Stimulated activated CD4-positive, alpha-beta T cell treated with anti-CD3 and anti-CD28 coated beads, Interleukin-1b, Interleukin-23, amount 100 ng/mL, for 48 hours (primary cell): Measurements from ENCODE around the gene RNF223.
"Not testable (repeated sequence)": the region's sequence is repeated elsewhere in the genome, so short reads cannot be mapped to it uniquely, and the experiment has no call there.

Source experiments
- DNase-seq: peaks from one replicate; pipeline ENCODE4 v3.0.0-alpha.2; 2020

RNF223 gene

DNA sequence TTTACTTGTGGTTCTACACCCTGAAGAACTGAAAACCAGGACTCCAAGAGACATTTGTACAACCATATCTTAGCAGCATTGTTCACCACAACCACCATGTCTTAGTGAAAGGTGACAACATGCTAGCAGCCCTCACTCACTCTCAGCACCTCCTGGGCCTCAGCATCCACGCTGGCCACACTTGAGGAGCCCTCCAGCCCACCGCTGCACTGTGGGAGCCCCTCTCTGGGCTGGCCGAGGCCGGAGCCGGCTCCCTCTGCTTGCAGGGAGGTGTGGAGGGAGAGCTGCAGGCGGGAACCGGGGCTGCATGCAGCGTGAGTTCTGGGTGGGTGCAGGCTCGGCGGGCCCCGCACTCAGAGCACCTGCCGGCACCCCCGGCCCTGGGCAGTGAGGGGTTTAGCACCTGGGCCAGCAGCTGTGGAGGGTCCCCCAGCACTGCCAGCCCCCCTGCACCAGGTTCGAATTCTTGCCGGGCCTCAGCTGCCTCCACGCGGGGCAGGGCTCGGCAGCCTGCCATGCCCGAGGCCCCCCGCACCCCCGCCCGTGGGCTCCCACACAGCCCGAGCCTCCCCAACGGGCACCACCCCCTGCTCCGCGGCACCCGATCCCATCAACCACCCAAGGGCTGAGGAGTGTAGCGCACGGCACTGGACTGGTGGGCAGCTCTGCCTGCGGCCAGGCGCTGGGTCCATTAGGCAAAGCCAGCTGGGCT, 32.6 kb upstream of the RNF223 start:
- DNase-seq: no peak

DNA sequence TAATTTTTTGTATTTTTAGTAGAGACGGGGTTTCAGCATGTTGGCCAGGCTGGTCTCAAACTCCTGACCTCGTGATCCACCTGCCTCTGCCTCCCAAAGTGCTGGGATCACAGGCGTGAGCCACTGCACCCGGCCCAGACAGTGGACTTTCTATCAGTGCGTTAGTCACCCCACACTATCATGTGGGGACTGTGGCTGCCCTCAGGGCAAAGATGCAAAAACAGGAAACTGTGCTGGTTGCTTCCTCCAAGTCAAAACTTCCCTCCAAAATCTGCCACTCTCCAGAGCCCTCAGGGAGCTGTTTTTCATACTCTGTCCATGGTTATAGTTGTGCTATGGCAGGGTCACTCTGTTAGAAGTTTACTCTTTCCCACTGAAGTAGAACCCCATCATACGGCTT, 30.0 kb upstream of the RNF223 start:
- not testable (repeated sequence) for DNase-seq

DNA sequence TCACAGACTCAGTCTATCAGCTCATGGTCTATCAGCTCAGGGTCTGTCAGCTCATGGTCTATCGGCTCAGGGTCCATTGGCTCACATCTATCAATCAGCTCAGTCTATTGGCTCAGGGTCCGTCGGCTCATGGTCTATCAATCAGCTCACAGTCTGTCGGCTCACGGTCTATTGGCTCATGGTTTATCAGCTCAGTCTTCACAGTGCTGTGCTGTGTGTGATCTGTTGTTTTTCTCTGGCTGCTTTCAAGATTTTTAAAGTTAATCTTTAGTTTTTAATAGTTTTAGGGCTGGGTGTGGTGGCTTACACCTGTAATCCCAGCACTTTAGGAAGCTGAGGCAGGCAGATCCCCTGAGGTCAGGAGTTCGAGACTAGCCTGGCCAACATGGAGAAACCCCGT, 27.4 kb upstream of the RNF223 start:
- DNase-seq: no peak

DNA sequence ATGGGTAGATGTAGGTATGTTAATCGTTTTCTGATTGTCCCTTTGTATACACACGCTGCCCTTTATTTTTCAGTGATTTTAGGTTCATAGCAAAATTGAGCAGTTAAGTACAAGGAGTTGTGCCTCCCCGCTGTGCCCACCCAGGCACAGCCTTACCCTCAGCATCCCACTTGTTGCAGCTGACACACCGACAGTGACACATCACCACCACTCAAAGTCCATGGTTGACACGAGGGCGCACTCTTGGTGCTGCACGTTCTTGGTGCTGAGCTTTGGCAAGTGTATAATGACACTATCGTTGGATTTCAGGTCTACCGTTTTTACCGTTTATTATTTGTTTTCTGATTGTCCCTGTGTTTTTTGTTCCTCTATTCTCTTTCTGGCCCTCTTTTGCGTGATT, 26.2 kb upstream of the RNF223 start:
- DNase-seq: no peak

DNA sequence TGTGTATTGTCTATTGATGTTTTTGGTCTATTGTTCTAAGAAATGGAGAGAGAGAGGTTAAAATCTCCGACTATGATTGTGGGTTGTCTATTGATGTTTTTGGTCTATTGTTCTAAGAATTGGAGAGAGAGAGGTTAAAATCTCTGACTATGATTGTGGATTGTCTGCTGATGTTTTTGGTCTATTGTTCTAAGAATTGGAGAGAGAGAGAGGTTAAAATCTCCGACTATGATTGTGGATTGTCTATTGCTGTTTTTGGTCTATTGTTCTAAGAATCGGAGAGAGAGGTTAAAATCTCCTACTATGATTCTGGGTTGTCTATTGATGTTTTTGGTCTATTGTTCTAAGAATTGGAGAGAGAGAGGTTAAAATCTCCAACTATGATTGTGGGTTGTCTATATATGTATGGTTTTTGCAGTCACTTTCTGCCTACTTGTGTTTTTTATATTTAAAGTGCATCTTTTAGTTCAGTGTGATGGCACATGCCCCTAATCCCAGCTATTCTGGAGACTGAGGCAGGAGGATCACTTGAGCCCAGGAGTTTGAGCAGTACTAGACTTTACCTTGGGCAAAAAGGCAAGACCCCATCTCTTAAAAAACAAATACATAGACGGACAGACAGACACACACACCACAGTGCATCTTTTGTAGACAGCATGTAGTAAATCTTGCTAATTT, 25.5 kb upstream of the RNF223 start:
- DNase-seq: no peak

DNA sequence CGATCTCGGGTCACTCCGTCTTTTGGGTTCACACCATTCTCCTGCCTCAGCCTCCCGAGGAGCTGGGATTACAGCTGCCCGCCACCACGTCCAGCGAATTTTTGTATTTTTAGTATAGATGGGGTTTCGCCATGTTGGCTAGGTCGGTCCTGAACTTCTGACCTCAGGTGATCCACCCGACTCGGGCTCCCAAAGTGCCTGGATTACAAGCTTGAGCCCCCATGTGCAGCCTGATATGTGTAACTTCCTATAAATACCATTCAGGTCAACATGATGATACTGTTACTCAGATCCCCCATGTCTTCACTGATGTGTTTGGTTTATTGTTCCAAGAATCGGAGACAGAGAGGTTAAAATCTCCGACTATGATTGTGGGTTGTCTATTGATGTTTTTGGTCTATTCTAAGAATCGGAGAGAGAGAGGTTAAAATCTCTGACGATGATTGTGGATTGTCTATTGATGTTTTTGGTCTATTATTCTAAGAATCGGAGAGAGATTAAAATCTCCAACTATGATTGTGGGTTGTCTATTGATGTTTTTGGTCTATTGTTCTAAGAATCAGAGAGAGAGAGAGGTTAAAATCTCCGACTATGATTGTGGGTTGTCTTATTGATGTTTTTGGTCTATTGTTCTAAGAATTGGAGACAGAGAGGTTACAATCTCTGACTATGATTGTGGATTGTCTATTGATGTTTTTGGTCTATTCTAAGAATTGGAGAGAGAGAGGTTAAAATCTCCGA, 24.7 kb upstream of the RNF223 start:
- DNase-seq: no peak

DNA sequence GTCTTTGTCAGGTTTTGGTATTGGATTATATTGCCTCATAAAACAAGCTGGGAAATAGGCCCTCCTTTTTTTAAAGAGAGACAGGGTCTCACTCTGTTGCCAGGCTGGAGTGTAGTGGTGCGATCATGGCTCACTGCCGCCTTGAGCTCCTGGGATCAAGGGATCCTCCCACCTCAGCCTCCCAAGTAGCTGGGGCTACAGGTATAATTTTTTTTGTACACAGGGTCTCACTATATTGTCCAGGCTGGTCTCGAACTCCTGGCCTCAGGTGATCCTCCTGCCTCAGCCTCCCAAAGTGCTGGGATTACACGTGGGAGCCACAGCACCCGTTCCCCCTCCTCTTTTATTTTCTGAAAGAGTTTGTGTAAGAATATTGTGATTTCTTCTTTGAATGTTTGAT, 22.0 kb upstream of the RNF223 start:
- not testable (repeated sequence) for DNase-seq

DNA sequence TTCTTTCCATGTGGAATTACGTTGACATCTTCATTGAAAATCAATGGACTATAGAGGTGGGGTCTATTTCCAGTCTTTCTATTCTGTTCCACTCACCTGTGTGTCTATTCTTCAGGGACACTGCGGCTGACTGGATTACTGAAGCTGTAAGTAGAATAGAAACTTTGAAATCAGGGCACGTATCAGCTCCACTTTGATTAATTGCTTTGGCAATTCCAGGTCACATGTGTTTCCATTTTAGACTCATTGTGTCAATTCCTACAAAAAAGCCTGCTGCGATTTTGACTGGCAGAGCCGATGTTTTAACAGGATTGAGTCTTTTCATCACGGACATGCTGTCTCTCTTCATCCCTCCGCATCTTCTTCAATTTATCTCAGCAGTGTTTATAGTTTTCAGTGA, 20.9 kb upstream of the RNF223 start:
- DNase-seq: no peak

DNA sequence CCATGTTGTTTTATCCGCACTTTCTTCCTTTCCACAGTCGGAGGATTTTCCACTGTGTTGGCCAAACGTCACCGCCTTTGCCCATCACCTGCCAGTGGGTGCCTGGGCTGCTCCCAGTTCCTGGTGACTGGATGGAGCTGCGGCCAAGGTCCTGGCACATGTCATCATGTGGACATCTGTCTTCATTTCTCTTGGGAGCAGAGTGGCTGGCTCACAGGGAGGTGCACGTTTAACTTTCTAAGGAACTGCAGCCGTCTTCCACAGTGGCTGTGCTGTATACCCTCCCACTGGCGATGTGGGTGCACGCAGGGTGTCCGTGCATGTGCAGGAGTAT, 19.5 kb upstream of the RNF223 start:
- no peak for DNase-seq

DNA sequence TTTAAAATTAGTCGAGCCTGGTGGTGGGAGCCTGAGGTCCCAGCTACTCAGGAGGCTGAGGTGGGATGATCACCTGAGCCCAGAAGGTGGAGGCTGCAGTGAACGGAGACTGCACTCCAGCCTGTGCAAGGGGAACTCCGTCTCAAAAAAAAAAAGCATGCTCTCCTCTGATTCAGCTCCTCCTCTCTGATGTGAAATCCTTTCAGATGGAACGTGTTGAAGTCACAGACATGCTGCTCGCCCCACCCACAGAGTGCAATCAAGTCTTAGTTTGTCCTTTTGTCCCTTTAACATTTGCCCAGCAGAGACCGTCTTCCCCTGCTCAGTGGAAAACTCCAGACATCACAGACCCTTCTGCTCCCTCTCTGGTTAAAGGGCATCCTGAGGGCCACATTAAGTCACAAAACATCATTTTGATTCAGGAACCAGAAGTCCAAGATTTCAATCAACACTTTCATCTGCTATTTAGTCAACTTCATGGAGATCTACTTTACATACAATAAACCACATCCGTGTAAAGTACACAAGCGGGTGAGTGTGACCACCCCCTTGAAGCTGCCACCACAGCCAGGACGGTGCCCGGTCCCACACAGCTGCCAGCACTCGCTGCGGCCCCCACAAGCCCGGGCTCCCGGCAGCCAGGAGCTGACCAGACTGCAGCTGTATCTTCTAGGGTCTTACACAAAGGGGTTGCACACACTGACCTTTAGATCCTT, 18.9 kb upstream of the RNF223 start:
- DNase-seq: no peak

DNA sequence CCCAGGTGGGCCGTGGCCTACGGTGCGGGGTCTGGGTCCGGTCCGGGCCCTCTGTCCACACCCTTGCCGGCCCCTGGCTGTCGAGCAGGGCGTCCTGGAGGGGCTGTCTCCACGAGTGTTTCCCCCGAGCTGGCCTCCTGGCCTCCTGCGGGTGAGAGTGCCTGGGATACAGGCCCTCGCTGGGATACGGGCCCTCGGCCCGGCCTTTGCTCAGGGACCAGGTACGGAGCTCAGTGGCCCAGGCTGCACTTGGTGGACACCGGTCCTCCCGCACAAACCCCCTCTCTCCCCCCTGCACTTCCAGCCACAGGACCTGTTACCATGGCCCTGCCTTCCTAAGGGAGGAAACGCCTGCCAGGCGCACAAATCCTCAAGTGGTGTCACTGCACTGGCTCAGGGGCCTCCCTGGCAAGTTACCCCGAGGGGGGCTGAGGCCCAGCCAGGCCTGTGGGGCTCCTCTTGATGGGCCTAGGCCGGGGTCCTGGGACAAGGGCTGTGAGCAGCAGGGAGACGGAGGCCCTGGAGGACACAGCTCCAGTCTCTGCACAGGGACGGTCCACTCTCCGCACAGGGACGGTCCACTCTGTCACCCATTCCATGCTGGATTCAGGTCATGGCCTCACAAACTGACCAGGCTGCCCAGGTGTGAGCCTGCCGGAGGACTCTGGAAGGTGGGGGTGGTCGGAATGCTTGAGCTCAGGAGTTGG, 18.2 kb upstream of the RNF223 start:
- no peak for DNase-seq

DNA sequence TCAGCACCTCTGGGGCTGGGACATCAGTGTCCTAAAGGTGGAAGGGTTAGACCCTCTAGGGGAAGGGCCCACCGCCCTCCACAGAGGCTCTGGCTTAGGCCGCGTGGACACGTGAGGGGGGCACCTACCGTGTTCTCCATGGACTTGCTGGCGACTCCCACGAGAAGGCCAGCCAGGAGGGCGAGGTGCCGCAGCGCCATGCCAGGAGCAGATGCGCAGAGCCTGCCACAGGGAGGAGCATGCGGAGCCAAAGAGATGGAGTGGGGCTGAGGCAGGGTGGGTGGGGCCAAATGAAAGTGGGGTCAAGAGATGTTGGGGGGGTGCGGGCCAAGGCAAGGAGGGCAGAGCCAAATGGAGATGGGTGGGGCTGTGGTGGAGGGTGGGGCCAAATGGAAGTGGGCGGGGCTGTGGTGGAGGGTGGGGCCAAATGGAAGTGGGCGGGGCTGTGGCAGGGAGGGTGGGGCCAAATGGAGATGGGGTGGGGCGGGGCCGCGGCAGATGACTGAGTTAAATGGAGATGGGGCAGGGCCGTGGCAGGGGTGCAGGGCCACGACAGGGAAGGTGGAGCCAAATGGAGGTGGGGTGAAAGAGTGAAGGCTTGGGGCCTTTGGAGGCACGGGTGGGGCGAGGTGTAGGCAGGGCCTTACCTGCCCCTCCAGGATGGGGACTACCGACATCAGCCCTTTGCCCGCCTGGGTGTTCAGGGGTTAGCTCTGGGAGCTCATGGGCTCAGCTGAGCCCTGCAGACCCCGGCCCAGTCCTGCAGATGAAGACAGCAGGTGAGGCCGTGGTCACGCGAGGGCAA, 17.4 kb upstream of the RNF223 start:
- DNase-seq: no peak

DNA sequence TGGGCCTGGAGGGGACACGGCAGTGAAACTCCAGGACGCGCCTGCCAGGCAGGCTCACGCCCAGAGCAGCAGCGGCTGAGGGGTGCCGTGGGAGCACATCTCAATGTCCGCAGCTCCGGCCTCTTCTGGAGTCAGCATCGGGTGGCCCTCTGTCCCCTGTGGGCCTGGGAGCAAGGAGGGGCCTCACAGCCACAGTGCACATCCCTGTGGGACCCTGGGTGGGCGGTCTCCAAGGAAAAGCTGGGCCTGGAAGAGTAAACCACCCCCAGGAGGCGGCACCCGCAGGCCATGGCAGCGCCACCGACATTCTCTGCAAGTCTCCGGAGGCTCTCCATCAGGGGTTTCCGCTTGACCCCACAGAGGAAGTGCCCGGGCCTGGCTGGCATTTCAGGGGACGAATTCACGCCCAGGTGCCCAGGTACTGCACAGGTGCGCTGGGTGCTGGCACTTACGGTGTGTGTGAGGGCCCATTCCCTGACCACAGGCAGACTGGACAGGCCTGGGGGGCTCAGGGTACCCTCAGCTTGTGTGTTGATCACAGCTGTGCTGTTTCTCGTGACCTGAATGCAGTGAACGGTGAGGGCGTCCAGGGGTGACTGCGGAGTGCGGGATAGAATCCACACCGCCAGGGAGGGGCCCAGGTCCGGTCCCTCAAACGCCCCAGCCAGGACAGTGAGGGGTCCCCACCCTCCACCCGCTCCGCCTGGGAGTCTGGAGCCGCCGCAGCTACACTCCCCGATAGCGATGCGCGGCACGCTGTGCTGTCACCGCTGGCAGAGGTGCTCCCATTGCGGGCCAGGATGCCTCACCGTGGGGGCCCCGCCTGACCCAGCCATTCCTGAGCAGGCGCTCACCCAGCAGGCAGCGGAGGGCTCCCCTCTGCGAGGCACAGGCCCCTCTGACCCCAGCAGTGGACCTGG, 16.6 kb upstream of the RNF223 start:
- DNase-seq: no peak

DNA sequence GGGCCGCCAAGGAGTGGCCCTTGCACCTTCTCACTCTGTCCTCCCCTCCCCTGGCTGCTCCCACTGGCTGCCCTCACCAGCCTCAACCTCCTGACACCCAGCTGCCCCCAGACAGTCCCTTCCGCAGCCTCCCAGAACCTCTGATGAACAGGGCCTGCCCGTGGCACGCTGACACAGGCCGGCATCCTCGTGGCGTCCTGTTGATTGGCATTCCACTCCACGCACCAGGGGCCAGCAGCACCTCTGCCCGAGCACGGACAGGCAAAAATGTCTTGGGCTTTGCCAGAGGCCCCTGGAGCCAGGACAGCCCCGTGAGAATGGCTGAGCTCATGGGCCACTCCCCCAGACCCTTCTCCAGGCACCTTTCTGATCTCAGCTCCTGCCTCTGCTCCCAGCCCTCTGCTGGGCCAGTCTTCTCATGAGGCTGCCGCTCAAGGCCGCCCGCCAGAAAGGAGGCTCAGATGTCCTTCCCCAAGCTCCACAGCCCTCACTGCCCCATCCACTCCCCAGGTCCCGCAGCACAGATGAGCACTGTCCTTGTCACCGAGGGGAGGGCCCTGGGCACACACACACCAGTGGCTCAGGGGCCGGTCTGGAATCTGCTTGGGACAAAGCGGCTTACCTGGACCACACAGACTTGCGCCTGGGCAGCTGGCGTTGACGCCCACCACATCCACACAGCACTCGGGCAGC, 15.8 kb upstream of the RNF223 start:
- no peak for DNase-seq

DNA sequence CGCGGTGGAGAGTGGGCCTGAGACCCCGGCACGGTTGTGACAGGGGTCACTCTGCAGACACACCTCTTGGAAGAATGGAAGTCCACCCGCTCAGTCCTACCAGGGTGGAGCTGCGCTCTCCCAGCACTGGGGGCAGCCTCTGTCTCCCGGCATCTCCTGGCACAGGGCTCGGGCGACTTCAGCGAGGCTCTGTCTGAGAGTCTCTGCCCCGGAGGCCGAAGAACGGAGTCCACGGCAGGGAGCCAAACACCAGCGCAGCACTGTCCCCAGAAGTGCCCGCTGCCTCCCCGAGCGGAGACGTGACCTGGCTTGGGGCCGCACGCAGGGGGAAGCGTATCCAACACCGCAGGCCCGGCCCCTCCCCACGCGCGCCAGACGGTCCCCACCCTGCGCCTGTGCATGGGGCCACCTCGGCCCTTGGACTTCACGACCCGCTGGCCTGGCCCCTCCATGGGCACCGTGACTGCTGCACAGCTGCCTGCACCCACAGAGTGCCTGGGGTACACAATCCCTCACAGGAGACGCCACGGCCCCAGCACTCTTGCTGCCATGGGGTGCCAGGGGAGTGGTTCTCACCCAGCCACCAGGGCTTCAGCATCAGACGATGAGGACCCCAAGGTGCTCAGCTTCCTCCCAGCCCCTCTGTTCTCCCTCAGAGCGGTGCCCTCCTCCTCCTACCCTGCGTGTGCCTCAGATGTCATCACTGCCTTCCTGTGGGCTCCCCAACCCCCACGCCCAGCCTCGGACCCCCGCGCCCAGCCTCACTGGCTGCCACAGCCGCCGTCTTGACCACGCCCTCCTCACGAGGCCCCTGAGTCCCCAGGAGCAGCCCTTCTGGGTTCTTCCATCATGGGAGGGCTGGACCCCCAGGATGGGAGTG, 14.9 kb upstream of the RNF223 start:
- DNase-seq: no peak

DNA sequence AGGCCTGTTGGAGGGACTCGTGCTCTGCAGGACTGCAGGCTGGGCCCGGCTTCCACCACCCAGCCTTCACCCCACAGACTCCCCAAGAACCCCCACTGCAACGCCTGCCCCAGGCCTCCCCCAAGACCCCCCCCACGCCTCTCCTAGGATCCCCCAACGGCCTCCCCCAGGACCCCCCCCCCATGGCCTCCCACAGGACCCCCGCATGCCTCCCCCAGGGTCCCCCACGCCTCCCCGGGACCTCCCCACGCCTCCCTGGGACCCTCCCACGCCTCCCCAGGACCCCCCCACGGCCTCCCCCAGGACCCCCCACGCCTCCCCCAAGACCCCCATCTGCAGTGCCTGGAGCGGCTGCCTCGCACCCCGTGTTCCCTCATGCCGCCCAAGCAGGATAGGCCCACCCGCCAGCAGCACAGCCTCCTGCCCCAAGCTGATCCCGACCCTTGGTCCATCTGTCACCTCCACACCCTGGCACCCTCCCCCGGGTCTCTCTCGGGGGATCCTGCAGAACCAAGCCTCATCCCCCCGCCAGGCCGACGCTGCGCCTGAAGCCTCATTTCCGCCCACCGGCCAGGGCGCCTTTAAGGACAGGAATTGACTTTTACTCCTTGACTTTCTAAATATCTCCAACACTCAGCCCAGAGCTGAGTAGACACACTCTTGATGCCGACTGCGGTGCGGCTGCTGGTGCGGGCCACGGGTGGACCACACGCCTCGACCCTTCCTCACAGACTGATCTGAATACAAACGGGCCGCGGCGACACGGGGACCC, 14.1 kb upstream of the RNF223 start:
- DNase-seq: no peak

DNA sequence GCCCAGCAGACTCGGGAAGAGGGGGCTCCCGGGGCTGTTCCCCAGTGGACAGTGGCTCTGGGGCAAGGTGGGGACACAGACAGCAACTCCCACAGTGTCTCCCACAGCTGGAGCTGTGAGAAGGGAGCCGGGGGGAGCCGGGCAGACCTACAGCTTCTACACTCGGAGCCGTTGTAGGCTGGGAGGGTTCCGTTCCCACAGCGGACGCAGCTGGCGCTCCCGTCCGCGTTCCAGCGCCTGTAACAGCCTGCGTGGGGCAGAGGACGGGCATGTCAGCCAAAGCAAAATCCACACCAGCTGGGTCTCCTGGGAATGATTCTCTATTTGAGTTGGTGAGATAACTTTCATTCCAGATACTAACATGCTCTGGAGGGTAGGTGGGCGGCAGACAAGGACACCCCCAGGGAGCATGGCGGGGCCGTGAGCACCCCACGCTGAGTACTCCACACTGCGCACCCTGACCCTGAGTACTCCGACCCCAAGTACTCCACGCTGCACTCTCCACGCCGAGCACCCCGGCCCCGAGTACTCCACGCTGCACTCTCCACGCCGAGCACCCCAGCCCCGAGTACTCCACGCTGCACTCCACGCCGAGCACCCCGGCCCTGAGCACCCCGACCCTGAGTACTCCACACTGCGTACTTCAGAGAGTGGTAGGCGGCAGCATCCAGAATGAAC, 13.4 kb upstream of the RNF223 start:
- DNase-seq: no peak

DNA sequence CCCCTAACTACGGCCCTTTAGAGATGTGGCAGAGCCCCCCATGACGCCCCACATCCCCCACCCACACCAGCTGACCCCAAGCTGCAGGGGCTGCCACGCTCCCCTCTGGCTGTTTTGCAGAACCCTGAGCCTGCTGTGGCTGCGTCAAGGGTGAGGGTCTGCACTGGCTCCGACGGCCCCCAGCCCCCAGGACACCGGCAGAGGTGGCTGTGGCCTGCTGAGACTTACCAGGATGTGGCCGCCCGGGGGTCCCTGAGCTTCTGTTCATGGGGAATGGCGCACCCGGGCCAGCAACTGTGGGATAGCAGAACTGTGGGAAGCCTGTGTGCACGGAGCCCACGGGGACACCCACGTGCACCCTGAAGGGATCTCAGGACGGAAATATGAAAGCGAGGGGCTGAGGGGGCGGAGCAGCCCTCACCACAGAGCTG, 12.8 kb upstream of the RNF223 start:
- no peak for DNase-seq
